GM18502 (cell line): ENCODE data around the gene MED13L.

Experiments
- ATAC-seq: cut with Tn5 transposase; IDR thresholded peaks from one replicate; pipeline ENCODE4 v1.9.1; 2021; ENCODE audit warnings: mild to moderate bottlenecking; ENCODE audit not compliant: unreplicated experiment, poor library complexity

MED13L gene

DNA sequence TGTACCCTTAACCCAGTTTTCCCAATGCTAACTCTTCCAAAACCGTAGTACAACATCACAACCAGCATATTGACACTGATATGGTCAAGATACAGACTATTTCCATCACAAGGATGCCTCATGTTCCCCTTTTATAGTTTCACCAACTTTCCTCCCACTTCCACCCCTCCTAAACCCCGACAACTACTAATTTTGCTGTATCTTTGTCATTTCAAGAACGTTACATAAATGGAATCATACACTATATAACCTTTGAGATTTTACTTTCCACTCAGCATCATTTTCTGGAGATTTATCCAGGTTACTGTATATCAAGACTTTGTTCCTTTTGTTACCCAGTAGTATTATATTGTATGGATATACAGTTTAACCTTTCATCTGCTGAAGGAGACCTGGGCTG is 88.9 kb downstream of the MED13L start:
- ATAC-seq: no peak

GRCh38 chr12:116187151-116187511 is 90.4 kb downstream of the MED13L start:
- no peak for ATAC-seq

GRCh38 chr12:116186482-116187150 is 90.9 kb downstream of the MED13L start:
- no peak for ATAC-seq

GRCh38 chr12:116184763-116185162 is 92.7 kb downstream of the MED13L start:
- no peak for ATAC-seq

DNA sequence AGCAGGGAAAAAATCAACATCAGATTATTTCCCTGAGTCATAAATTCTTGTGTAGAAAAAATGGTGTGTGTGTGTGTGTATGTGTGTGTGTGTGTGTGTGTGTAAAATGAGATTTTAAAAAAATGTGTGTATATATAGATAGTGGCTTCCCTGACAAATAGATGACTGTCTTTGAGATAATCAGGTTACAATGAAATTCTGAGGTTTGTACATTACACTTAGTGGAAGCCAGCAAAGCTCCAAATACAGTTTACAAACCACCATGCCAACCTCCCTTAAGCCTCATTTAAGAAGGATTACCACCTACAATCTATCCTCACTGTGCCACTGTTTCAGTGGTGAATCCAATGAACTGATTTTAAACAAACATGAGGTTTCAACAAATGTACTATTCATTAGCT is 93.8 kb downstream of the MED13L start:
- ATAC-seq: no peak

- ATAC-seq: no peak
Observed at GRCh38 chr12:116182359-116183063, 95.0 kb downstream of the MED13L start.

DNA sequence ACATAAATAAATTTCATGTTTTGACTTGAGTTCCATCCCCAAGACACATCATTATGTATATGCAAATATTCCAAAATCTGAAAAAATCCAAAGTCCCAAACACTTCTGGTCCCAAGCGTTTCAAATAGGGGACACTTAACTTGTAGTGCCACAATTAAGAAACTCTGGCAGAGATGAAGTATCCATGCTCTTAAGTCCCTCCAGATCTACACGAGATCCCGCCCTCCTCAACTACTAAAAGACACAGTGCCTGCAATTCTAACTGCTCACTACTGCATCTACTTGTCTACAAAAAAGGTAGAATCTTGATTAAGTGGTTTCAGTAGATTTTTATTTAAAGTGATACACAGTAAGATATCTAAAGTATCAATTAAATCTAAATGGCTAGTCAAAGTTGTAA is 97.0 kb downstream of the MED13L start:
- ATAC-seq: no peak

- no peak for ATAC-seq
Observed at GRCh38 chr12:116179384-116179783, 98.1 kb downstream of the MED13L start.

GRCh38 chr12:116177017-116177416 is 100.5 kb downstream of the MED13L start:
- ATAC-seq: no peak

DNA sequence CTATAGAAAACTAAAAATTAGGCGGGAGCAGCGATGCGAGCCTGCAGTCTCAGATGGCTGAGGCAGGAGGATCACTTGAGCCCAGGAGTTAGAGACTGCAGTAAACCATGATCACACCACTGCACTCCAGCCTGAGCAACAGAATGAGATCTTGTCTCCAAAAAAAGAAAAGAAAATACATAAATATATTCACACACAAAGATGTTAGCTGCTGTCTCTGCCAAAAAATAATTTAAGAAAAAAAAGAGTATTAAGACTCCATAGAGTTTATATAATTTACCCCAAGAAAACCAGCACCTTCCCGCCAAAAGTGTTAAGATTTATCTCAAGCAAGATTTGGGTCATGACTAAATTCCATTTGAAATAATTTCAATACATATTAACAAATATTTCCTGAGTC is 102.6 kb downstream of the MED13L start:
- ATAC-seq: no peak

DNA sequence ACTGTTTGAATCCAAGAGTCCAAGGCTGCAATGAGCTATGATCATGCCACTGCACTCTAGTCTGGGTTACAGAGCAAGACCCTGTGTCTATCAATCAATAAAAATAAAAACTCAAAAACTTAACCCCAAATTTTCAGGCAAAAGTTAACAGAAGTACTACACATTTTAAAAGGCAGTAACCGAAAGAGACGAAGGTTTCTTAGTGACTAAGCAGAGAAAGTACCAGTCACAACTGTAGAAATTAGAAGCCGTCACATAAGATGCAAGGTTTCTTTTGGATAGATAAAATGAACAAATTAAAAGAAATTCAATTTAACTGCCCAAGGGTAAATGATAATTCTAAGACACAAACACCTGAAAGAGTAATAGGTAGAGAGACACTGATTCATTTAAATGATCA is 103.5 kb downstream of the MED13L start:
- ATAC-seq: no peak

- ATAC-seq: peak; percentile 78
Observed at GRCh38 chr12:116172224-116172849, 105.2 kb downstream of the MED13L start.

DNA sequence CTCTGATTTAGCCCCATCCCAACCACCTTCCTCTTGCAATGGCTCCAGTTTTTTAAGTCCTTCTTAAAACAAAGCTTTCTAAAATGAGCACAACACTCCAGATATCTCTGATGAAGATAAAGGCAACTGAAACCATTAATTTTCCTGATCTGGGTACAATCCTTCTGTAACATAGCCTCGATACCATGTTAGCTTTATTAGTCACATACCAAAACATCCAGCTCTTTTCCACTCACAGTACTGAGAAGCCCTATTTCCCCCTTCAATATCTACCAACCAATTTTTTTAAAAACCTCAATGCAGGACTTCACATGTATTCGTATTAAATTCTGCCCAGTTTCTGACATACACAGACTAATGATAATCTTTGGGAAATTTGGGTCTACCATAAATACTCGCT is 105.9 kb downstream of the MED13L start:
- no peak for ATAC-seq

- no peak for ATAC-seq
Observed at GRCh38 chr12:116169071-116169470, 108.4 kb downstream of the MED13L start.

DNA sequence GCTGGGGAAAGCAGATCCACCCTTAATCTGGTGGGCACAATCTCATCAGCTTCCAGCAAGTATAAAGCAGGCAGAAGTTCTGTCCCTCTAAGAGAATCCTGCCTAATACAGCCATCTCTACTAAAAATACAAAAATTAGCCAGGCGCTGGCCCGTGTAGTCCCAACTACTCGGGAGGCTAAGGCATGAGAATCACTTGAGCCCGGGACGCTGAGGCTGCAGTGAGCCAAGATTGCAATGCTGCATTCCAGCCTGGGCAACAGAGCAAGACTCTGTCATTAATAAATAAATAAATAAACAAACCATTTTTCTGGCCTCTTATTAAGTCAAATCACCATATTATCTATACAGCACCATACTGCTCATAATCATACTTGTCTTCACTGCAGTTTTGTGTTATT is 111.2 kb downstream of the MED13L start:
- ATAC-seq: no peak

DNA sequence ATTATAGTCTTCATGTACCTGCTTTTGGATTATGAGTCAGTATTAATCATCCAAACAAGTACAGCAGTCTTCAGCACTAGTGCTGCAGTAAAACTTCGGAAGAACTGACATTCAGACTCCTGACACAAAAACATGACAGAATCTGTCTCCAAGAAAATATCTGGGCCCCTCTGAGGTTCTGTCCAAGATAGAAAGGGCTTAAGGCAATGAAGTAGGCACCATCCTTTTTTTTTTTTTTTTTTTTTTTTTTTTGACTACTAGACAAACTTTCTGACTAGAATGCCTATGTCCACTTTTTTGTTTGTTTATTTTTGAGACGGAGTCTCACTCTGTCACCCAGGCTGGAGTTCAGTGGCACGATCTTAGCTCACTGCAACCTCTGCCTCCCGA is 112.5 kb downstream of the MED13L start:
- no peak for ATAC-seq

- no peak for ATAC-seq
Observed at GRCh38 chr12:116164250-116165035, 113.0 kb downstream of the MED13L start.

GRCh38 chr12:116162071-116162470 is 115.4 kb downstream of the MED13L start:
- no peak for ATAC-seq

GRCh38 chr12:116161588-116161987 is 115.9 kb downstream of the MED13L start:
- ATAC-seq: no peak

GRCh38 chr12:116160883-116161458 is 116.5 kb downstream of the MED13L start:
- ATAC-seq: no peak

DNA sequence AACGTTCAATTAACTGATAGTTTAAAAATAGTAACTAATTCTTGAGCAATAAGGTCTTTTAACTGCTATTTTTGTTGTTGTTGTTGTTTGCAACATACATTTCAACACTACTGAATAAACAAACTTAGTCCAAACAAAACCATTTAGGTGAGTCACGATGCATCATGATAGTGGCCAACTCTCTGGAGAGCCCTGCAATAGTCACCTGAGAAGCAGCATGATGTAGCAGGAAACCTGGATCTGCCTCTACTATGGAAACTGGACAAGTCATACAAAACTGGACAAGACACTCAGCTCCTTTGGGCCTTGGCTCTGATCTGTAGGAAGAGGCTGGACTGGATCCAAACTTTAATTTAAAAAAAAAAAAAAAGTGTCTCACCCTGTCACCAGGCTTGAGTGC is 117.3 kb downstream of the MED13L start:
- ATAC-seq: no peak
